K562 (cell line): ENCODE data around the gene ZNF668. TPM values are rescaled to one million over a fixed set of nuclear protein-coding genes. Genes with fewer than 3 reads are reported as not detected.

Experiments
- ADNP ChIP-seq: fragments of 200-800 bp; sonication (Bioruptor generic); IDR thresholded peaks from 2 replicates; pipeline ENCODE4 v1.6.1; 2016; ENCODE audit warnings: missing genetic modification characterization, missing compliant biosample characterization
- CBFA2T3 ChIP-seq: fragments of 450-650 bp; IDR thresholded peaks from 2 replicates; pipeline ENCODE4 v1.6.1; 2017
- E2F3 ChIP-seq: fragments of 250-450 bp; sonication (Bioruptor Pico); IDR thresholded peaks from 2 replicates; pipeline ENCODE4 v1.4.0; 2020; ENCODE audit warnings: mild to moderate bottlenecking
- HLTF ChIP-seq: fragments of 450-650 bp; IDR thresholded peaks from 2 replicates; pipeline ENCODE4 v1.6.1; 2016
- KLF6 ChIP-seq: fragments of 250-450 bp; sonication (Bioruptor Pico); IDR thresholded peaks from 2 replicates; pipeline ENCODE4 v1.4.0; 2020; ENCODE audit warnings: mild to moderate bottlenecking, moderate library complexity, borderline replicate concordance
- LARP7 ChIP-seq: fragments of 450-650 bp; IDR thresholded peaks from 2 replicates; pipeline ENCODE4 v1.6.1; 2016
- MTA1 ChIP-seq: fragments of 450-650 bp; IDR thresholded peaks from 2 replicates; pipeline ENCODE4 v1.6.1; 2017; ENCODE audit warnings: borderline replicate concordance
- PHB ChIP-seq: fragments of 250-450 bp; sonication (Bioruptor Pico); IDR thresholded peaks from 2 replicates; pipeline ENCODE4 v1.5.0; 2021
- PHB2 ChIP-seq: fragments of 450-650 bp; IDR thresholded peaks from 2 replicates; pipeline ENCODE4 v1.6.1; 2017; ENCODE audit warnings: low read depth
- POLR3G ChIP-seq: IDR thresholded peaks from 2 replicates; pipeline ENCODE4 v1.6.1; 2011; ENCODE audit not compliant: insufficient read length, insufficient replicate concordance; ENCODE audit errors: extremely low read depth
- SETDB1 ChIP-seq: IDR thresholded peaks from one replicate; pipeline ENCODE4 v1.6.1; 2012; ENCODE audit warnings: low read length, control low read depth, inconsistent platforms
- STAT5B ChIP-seq: fragments of 250-450 bp; sonication (Bioruptor Pico); IDR thresholded peaks from 2 replicates; pipeline ENCODE4 v1.8.0; 2021; ENCODE audit warnings: mild to moderate bottlenecking, inconsistent platforms
- TAF15 ChIP-seq: fragments of 200-400 bp; formaldehyde crosslinking; IDR thresholded peaks from 2 replicates; pipeline ENCODE4 v1.6.1; 2017; ENCODE audit warnings: mild to moderate bottlenecking, low read depth, low read length, moderate library complexity
- USF1 ChIP-seq: sonication (generic); formaldehyde crosslinking; IDR thresholded peaks from 2 replicates; pipeline ENCODE4 v1.9.0; 2022; ENCODE audit warnings: mild to moderate bottlenecking, missing genetic modification reagents
- ZNF134 ChIP-seq: fragments of 250-450 bp; sonication (Bioruptor Pico); conservative IDR thresholded peaks from 2 replicates; pipeline ENCODE4 v1.4.0; 2020
- ZNF165 ChIP-seq: fragments of 250-450 bp; sonication (Bioruptor Pico); IDR thresholded peaks from 2 replicates; pipeline ENCODE4 v1.4.0; 2020; ENCODE audit warnings: borderline replicate concordance
- ZNF316 ChIP-seq: fragments of 450-650 bp; IDR thresholded peaks from 2 replicates; pipeline ENCODE4 v1.6.1; 2016
- ZNF395 ChIP-seq: fragments of 200-800 bp; sonication (Bioruptor generic); IDR thresholded peaks from 2 replicates; pipeline ENCODE4 v1.6.1; 2017; ENCODE audit warnings: missing genetic modification characterization, missing compliant biosample characterization
- polyA plus RNA-seq, 8 experiments: library from polyadenylated mRNA; depleted of rRNA in 4 of 8; stranded (reverse) in 5 of 8; unstranded in 3 of 8; fragments of >200 nt; fragmentation: Nextera tagmentation in 2 of 8; fragmentation: Illumina TruSeq in 1 of 8; extraction: Ambion mirVana in 2 of 8; extraction: Trizol in 1 of 8; gene quantifications; 2 replicates each; pipeline versions ENCODE4 v1.2.1 to v1.2.3, GENCODE V29; 2011 to 2014; ENCODE audit warnings: inconsistent platforms in 1 of 8, missing spikeins in 1 of 8
- total RNA-seq, 7 experiments: library from RNA; depleted of rRNA in 6 of 7; stranded (reverse); fragments of >200 nt in 6 of 7; fragmentation: Illumina TruSeq in 2 of 7; extraction: Trizol in 2 of 7; gene quantifications; 2 replicates each; pipeline versions ENCODE4 v1.2.1 to v1.2.3, GENCODE V29; 2011 to 2021; ENCODE audit warnings: low replicate concordance in 1 of 7
- TF ChIP-seq, protein P1 (sequence below): sonication (generic); formaldehyde crosslinking; IDR thresholded peaks from 2 replicates; pipeline ENCODE4 v1.8.0; 2022; ENCODE audit warnings: mild to moderate bottlenecking, missing genetic modification reagents
- TF ChIP-seq, protein P2 (sequence below): sonication (generic); formaldehyde crosslinking; IDR thresholded peaks from 2 replicates; pipeline ENCODE4 v1.8.0; 2022; ENCODE audit warnings: mild to moderate bottlenecking, missing genetic modification reagents, borderline replicate concordance
- TF ChIP-seq, protein P3 (sequence below): fragments of 250-450 bp; sonication (Bioruptor Pico); IDR thresholded peaks from 2 replicates; pipeline ENCODE4 v1.5.0; 2020; ENCODE audit warnings: mild to moderate bottlenecking
- TF ChIP-seq, protein P4 (sequence below): fragments of 450-650 bp; conservative IDR thresholded peaks from 2 replicates; pipeline ENCODE4 v1.6.1; 2016; ENCODE audit warnings: missing genetic modification characterization, low read depth, mild to moderate bottlenecking, control low read depth, missing compliant biosample characterization

ZNF668 gene
- total and polyA plus RNA-seq, 9 of the 15 experiments (the other 6 are each of a cell fraction or from before 2014, with no cell fraction given), result 0.04 to 15.3 (median 3.8) TPM; not detected in 1

- TF ChIP-seq CBFA2T3 (peak; percentile 32; the same call in 1 of the 2 replicates), TAF15 (no peak), USF1 (peak; percentile 55), ZNF316 (no peak), HLTF (no peak), STAT5B (CRISPR knock-in tag) (no peak), ZNF134 (CRISPR knock-in tag) (no peak), ADNP (no peak), PHB (CRISPR knock-in tag) (no peak), KLF6 (no peak), MTA1 (no peak), PHB2 (no peak), ZNF165 (CRISPR knock-in tag) (no peak), ZNF395 (CRISPR knock-in tag) (no peak), E2F3 (CRISPR knock-in tag) (no peak), POLR3G (no peak), SETDB1 (no peak), LARP7 (0 out of 2 replicates have a peak, but pooled peaks have one; percentile 46)
- TF ChIP-seq, protein P1, sequence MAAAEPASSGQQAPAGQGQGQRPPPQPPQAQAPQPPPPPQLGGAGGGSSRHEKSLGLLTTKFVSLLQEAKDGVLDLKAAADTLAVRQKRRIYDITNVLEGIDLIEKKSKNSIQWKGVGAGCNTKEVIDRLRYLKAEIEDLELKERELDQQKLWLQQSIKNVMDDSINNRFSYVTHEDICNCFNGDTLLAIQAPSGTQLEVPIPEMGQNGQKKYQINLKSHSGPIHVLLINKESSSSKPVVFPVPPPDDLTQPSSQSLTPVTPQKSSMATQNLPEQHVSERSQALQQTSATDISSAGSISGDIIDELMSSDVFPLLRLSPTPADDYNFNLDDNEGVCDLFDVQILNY, result no peak
- TF ChIP-seq, protein P2, sequence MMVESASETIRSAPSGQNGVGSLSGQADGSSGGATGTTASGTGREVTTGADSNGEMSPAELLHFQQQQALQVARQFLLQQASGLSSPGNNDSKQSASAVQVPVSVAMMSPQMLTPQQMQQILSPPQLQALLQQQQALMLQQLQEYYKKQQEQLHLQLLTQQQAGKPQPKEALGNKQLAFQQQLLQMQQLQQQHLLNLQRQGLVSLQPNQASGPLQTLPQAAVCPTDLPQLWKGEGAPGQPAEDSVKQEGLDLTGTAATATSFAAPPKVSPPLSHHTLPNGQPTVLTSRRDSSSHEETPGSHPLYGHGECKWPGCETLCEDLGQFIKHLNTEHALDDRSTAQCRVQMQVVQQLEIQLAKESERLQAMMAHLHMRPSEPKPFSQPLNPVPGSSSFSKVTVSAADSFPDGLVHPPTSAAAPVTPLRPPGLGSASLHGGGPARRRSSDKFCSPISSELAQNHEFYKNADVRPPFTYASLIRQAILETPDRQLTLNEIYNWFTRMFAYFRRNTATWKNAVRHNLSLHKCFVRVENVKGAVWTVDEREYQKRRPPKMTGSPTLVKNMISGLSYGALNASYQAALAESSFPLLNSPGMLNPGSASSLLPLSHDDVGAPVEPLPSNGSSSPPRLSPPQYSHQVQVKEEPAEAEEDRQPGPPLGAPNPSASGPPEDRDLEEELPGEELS, result no peak
- TF ChIP-seq, protein P3, sequence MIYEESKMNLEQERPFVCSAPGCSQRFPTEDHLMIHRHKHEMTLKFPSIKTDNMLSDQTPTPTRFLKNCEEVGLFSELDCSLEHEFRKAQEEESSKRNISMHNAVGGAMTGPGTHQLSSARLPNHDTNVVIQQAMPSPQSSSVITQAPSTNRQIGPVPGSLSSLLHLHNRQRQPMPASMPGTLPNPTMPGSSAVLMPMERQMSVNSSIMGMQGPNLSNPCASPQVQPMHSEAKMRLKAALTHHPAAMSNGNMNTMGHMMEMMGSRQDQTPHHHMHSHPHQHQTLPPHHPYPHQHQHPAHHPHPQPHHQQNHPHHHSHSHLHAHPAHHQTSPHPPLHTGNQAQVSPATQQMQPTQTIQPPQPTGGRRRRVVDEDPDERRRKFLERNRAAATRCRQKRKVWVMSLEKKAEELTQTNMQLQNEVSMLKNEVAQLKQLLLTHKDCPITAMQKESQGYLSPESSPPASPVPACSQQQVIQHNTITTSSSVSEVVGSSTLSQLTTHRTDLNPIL (CRISPR knock-in tag), result no peak
- TF ChIP-seq, protein P4, sequence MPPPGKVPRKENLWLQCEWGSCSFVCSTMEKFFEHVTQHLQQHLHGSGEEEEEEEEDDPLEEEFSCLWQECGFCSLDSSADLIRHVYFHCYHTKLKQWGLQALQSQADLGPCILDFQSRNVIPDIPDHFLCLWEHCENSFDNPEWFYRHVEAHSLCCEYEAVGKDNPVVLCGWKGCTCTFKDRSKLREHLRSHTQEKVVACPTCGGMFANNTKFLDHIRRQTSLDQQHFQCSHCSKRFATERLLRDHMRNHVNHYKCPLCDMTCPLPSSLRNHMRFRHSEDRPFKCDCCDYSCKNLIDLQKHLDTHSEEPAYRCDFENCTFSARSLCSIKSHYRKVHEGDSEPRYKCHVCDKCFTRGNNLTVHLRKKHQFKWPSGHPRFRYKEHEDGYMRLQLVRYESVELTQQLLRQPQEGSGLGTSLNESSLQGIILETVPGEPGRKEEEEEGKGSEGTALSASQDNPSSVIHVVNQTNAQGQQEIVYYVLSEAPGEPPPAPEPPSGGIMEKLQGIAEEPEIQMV (tag), result no peak
These were observed 20.5 kb upstream of the ZNF668 start, which contains the start of gene VKORC1 (continued) for GRCh38 chr16:31094424-31095120.
